Measurements from ENCODE around the gene VANGL2. TPM values are rescaled to one million over a fixed set of nuclear protein-coding genes. Genes with fewer than 3 reads are reported as not detected.

Gene VANGL2
- total RNA-seq, 4 donors from 2014 or later = 0.84 to 2.0 (median 1.4) TPM

DNA sequence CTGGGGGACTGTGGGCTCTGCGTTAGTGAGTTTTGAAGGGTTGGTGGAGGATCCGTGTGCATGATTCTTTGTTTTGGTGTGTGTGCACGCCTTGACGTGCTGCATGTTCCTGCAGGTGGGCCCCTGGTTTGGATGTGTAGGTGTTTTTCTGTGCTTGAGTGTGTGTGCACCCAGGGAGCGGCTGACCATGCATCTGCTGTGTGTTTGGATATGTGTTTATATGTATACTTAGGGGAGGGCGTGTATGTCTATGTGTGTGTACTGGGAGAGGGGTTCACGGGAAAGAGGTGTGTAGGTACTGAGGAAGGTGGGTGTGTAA, 1.1 kb downstream of the VANGL2 start:
- no peak for DNase-seq (ENCODE audit: low spot score in 2 of 2)
- H3K4me3 ChIP-seq = peak overlapping the region; percentile 38 to 85 (median 61)

GRCh38 chr1:160402001-160402795, 1.8 kb downstream of the VANGL2 start:
- peak overlapping the region in 1 of 4 donors; percentile 86 for H3K27ac ChIP-seq
- WGBS, 2 donors = 32 to 43% methylated on average over 9 of the region's 9 CpGs
- H3K4me3 ChIP-seq = no peak overlapping the region
- no peaks in the 10 kb centered on the region for H3K9me3 ChIP-seq
- peaks cover 0 to 35% (median 0%) of the 10 kb centered on the region in 4 donors for H3K4me1 ChIP-seq
- no peaks in the 10 kb centered on the region for H3K36me3 ChIP-seq
- DNase-seq (ENCODE audit: low spot score in 2 of 2) = no peak
- no peaks in the 10 kb centered on the region for H3K27me3 ChIP-seq
- TF ChIP-seq CTCF (IDR thresholded peaks at IDR 0.05) (no peak), EP300 (IDR thresholded peaks at IDR 0.05) (no peak), POLR2A (IDR thresholded peaks at IDR 0.05) (no peak)

More for the DNA sequence above, 1.1 kb downstream of the VANGL2 start:
- H3K27me3 ChIP-seq = no peaks in the 10 kb centered on the region
- TF ChIP-seq EP300 (IDR thresholded peaks at IDR 0.05) = no peak
- TF ChIP-seq POLR2A (IDR thresholded peaks at IDR 0.05) = no peak
- TF ChIP-seq CTCF (IDR thresholded peaks at IDR 0.05) = no peak
- H3K9me3 ChIP-seq = no peaks in the 10 kb centered on the region
- WGBS, 2 donors = 28 to 32% methylated on average over 7 of the region's 7 CpGs
- no peaks in the 10 kb centered on the region for H3K36me3 ChIP-seq
- peaks cover 0 to 35% (median 0%) of the 10 kb centered on the region in 4 donors for H3K4me1 ChIP-seq
- H3K27ac ChIP-seq = peak overlapping the region in 2 of 4 donors; percentile 21 to 86

GRCh38 chr1:160403244-160403643, 2.9 kb downstream of the VANGL2 start:
- DNase-seq (ENCODE audit: low spot score in 2 of 2) = no peak
- TF ChIP-seq POLR2A (IDR thresholded peaks at IDR 0.05) (no peak), CTCF (IDR thresholded peaks at IDR 0.05) (no peak), EP300 (IDR thresholded peaks at IDR 0.05) (no peak)
- peaks cover 0 to 35% (median 0%) of the 10 kb centered on the region in 4 donors for H3K4me1 ChIP-seq
- H3K4me3 ChIP-seq = no peak overlapping the region
- H3K27ac ChIP-seq = no peak overlapping the region
- peaks cover 0 to under 1% (median 0%) of the 10 kb centered on the region in 3 donors for H3K36me3 ChIP-seq
- no peaks in the 10 kb centered on the region for H3K27me3 ChIP-seq
- no peaks in the 10 kb centered on the region for H3K9me3 ChIP-seq
- 52 to 56% methylated on average over 3 of the region's 3 CpGs for WGBS, 2 donors

DNA sequence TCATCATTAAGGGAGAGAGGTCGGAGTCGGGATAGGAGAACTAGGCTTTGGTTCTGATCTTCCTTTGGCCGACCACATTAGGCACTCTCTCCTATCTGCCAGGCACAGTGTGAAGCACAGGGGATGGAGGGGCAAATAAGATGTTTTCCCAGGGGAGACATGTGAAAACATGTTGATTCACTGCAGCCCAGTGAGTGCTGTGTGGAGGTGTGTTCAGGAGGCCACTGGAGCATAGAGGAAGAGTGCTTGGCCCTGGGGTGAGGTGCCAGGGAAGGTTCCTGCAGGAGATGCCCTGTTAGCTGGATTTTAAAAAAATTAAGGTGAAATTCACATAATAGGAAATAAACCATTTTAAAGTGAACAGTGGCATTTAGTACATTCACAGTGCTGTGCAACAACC, 3.7 kb downstream of the VANGL2 start:
- Histone ChIP-seq H3K27ac (no peak overlapping the region), H3K9me3 (no peaks in the 10 kb centered on the region), H3K27me3 (no peaks in the 10 kb centered on the region), H3K4me1 (peaks cover 0 to 35% (median 0%) of the 10 kb centered on the region in 4 donors), H3K4me3 (no peak overlapping the region), H3K36me3 (peaks cover 0 to 3% (median 0%) of the 10 kb centered on the region in 3 donors)
- no peak for TF ChIP-seq POLR2A (IDR thresholded peaks at IDR 0.05)
- no peak for TF ChIP-seq CTCF (IDR thresholded peaks at IDR 0.05)
- no peak for TF ChIP-seq EP300 (IDR thresholded peaks at IDR 0.05)
- no peak for DNase-seq (ENCODE audit: low spot score in 2 of 2)
- 84 to 90% methylated on average over 3 of the region's 3 CpGs for whole genome bisulfite sequencing, 2 donors

DNA sequence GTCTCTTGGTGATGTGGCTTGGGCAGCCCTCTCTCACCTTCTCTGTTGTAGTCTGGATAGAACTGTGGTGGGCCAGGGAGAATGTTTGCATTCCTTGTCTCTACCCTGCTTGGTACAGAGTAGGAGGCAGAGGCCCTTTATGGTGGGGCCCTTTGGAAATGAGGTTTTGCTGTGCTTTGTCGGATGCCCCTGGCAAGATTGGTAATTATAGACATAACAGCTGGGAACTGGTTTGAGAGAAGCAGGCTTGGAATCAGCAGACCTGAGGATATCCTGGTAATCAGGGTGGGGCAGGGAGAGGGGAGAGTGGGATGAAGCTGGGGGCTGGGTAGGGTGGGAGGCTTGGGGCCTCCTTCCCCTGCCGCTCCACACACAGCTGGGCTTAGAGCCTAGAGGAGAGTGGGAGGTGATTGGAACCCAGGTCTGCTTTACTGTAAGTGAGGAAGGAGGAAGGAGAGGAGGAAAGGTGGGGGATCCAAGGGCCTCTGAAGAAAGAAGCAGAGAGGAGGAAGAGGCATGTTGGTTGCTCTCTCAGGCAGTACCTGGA, 5.0 kb downstream of the VANGL2 start:
- TF ChIP-seq CTCF (IDR thresholded peaks at IDR 0.05) (no peak), EP300 (IDR thresholded peaks at IDR 0.05) (no peak), POLR2A (IDR thresholded peaks at IDR 0.05) (no peak)
- Histone ChIP-seq H3K27me3 (no peaks in the 10 kb centered on the region), H3K36me3 (peaks cover 0 to 3% (median 0%) of the 10 kb centered on the region in 3 donors), H3K4me3 (no peak overlapping the region), H3K27ac (no peak overlapping the region), H3K4me1 (peaks cover 0 to 33% (median 0%) of the 10 kb centered on the region in 4 donors), H3K9me3 (no peaks in the 10 kb centered on the region)
- 61 to 64% methylated on average over 2 of the region's 2 CpGs for WGBS, 2 donors
- DNase-seq (ENCODE audit: low spot score in 2 of 2) = no peak
